SU-DHL-6 (cell line): ENCODE data around the gene SNCG.
"Not testable (repeated sequence)": the region's sequence is repeated elsewhere in the genome, so short reads cannot be mapped to it uniquely, and the experiment has no call there.

Experiments used
- H2AFZ ChIP-seq: fragments of 200-600 bp; sonication (generic); 2 replicates; pipeline ENCODE4 v1.6.1; 2014; ENCODE audit warnings: low read depth, mild to moderate bottlenecking, moderate library complexity, mixed read lengths, antibody characterized with exemption, low read length; ENCODE audit not compliant: severe bottlenecking
- H3F3A ChIP-seq: fragments of 200-600 bp; shearing (Covaris generic); 2 replicates; pipeline ENCODE4 v1.6.0; 2016; ENCODE audit warnings: antibody characterized with exemption, mild to moderate bottlenecking; ENCODE audit not compliant: insufficient read depth
- H3K27ac ChIP-seq: fragments of 200-600 bp; sonication (generic); 2 replicates; pipeline ENCODE4 v1.5.1; 2016; ENCODE audit warnings: low read depth, mild to moderate bottlenecking, low read length, moderate library complexity, mixed read lengths
- H3K27me3 ChIP-seq: fragments of 200-600 bp; sonication (generic), shearing (Covaris generic); 2 replicates; pipeline ENCODE4 v1.6.0; 2014; ENCODE audit warnings: mild to moderate bottlenecking, low read length
- H3K36me3 ChIP-seq: fragments of 200-600 bp; sonication (generic); 2 replicates; pipeline ENCODE4 v1.6.1; 2014; ENCODE audit warnings: mild to moderate bottlenecking, low read length, mixed read lengths
- H3K4me2 ChIP-seq: fragments of 300-600, 200-600 bp; shearing (Covaris generic), sonication (generic); 2 replicates; pipeline ENCODE4 v1.6.0; 2014; ENCODE audit warnings: low read length, low read depth, mild to moderate bottlenecking; ENCODE audit not compliant: poor library complexity, severe bottlenecking
- H3K4me3 ChIP-seq: fragments of 200-600 bp; sonication (generic); 2 replicates; pipeline ENCODE4 v1.5.1; 2014; ENCODE audit warnings: antibody characterized with exemption, low read length, mild to moderate bottlenecking, mixed read lengths; ENCODE audit not compliant: insufficient read depth, poor library complexity, severe bottlenecking
- H3K79me2 ChIP-seq: fragments of 200-600 bp; sonication (generic); 2 replicates; pipeline ENCODE4 v1.6.1; 2014; ENCODE audit warnings: mild to moderate bottlenecking, low read length, moderate library complexity; ENCODE audit not compliant: insufficient read depth
- H3K9ac ChIP-seq: fragments of 200-600 bp; sonication (generic); 2 replicates; pipeline ENCODE4 v1.7.0; 2014; ENCODE audit warnings: mild to moderate bottlenecking, low read length
- H3K9me2 ChIP-seq: fragments of 200-600 bp; sonication (generic); replicated peaks from 2 replicates; pipeline ENCODE4 v1.6.1; 2014; ENCODE audit warnings: low read length; ENCODE audit not compliant: insufficient read depth
- H3K9me3 ChIP-seq: fragments of 200-600 bp; sonication (generic); 2 replicates; pipeline ENCODE4 v1.6.1; 2014; ENCODE audit warnings: low read length, mixed read lengths; ENCODE audit not compliant: insufficient read depth
- H4K20me1 ChIP-seq: fragments of 200-600 bp; sonication (generic); 2 replicates; pipeline ENCODE4 v1.6.1; 2014; ENCODE audit warnings: low read depth, mild to moderate bottlenecking, antibody characterized with exemption, low read length, moderate library complexity, mixed read lengths
- CTCF ChIP-seq: fragments of 200-600 bp; sonication (generic); IDR thresholded peaks from one replicate; pipeline ENCODE4 v1.5.1; 2017; ENCODE audit warnings: antibody characterized with exemption, mild to moderate bottlenecking, low read length, moderate library complexity; ENCODE audit not compliant: insufficient read depth, poor library complexity, severe bottlenecking
- EZH2phosphoT487 ChIP-seq: fragments of 200-600 bp; sonication (generic), shearing (Covaris generic); conservative IDR thresholded peaks from 2 replicates; pipeline ENCODE4 v1.6.1; 2018; ENCODE audit warnings: mild to moderate bottlenecking, antibody characterized with exemption, low read length, moderate library complexity, mixed read lengths

SNCG gene

DNA sequence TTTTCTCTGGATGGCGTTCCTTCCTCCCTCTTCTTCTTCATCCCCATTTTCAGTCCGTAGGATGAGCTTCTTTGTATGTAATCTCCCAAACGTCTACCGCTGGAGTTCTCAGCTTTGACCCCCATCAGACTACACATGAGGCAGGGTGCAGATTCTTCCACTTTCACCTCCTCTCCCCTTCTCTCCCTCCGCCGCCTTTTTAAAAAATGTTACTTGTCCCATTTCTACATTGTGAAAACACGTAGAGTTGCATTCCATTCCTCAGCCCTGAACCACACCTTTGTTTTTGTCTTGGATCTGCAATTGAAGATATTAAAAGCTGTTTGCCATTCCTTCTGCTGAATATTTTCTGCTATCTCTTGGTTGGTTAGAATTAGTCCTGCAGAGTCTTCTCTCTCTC, 16.1 kb downstream of the SNCG start:
- Histone ChIP-seq H3K4me2 (no peak overlapping the region), H3K9me2 (no peaks in the 10 kb centered on the region), H3K4me3 (no peak overlapping the region), H3K9ac (no peak overlapping the region), H4K20me1 (no peaks in the 10 kb centered on the region), H3K9me3 (no peaks in the 10 kb centered on the region), H2AFZ (no peak overlapping the region), H3F3A (no peaks in the 10 kb centered on the region), H3K27me3 (no peaks in the 10 kb centered on the region), H3K79me2 (no peaks in the 10 kb centered on the region), H3K27ac (no peak overlapping the region), H3K36me3 (no peaks in the 10 kb centered on the region)
- TF ChIP-seq EZH2phosphoT487 (no peak), CTCF (no peak)

GRCh38 chr10:86976362-86977056, 18.1 kb downstream of the SNCG start:
- no peak overlapping the region for H2AFZ ChIP-seq
- no peak overlapping the region for H3K4me3 ChIP-seq

DNA sequence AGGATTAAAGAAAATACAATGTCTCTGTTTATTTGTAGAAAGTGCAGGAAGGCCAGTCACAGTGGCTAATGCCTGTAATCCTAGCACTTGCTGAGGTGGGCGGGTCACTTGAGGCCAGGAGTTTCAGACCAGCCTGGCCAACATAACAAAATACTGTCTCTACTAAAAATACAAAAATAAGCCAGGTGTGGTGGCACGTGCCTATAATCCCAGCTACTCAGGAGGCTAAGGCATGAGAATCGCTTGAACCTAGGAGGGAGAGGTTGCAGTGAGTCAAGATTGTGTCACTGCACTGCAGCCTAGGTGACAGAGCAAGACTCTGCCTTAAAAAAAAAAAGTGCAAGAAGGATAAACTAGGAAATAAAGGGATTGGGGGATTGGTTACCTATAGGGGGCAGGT, 20.1 kb downstream of the SNCG start:
- H3F3A ChIP-seq, H3K9me2 ChIP-seq, H3K9me3 ChIP-seq, H3K27ac ChIP-seq, H3K4me2 ChIP-seq, H3K9ac ChIP-seq, H4K20me1 ChIP-seq, H3K79me2 ChIP-seq, H3K36me3 ChIP-seq, H3K27me3 ChIP-seq, H3K4me3 ChIP-seq, H2AFZ ChIP-seq: not testable (repeated sequence)

More at GRCh38 chr10:86976362-86977056, 18.1 kb downstream of the SNCG start:
- Histone ChIP-seq H3K9me2 (no peaks in the 10 kb centered on the region), H3K9me3 (no peaks in the 10 kb centered on the region), H3K4me2 (no peak overlapping the region), H4K20me1 (no peaks in the 10 kb centered on the region), H3K27me3 (no peaks in the 10 kb centered on the region), H3F3A (no peaks in the 10 kb centered on the region), H3K79me2 (no peaks in the 10 kb centered on the region), H3K36me3 (no peaks in the 10 kb centered on the region), H3K27ac (no peak overlapping the region), H3K9ac (no peak overlapping the region)
- TF ChIP-seq CTCF (no peak), EZH2phosphoT487 (no peak)

DNA sequence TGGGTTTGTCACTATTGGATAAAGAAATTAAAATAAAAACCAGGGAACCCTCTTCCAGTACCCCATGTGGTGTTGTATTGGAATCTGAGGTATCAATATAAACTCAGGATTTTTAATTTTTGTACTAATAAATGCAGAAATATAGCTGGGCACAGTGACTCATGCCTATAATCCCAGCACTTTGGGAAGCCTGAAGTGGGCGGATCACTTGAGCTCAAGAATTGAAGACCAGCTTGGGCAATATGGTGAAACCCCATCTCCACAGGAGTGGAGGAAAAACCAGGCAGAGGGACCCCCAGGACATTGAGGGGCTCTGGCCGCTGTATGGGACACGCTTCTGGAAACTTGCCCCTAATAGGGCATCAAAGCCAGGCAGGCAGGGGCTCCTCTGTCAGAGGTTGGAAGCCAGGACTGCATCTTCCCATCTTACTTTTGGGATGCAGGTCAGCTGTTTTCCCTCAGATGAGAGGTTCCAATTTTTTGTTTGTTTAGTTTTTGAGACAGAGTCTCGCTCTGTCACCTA, 21.0 kb downstream of the SNCG start:
- H3K79me2 ChIP-seq, result no peaks in the 10 kb centered on the region
- H3K4me3 ChIP-seq, result no peak overlapping the region
- no peak overlapping the region for H3K27ac ChIP-seq
- H3K9me3 ChIP-seq, result no peaks in the 10 kb centered on the region
- H3K9ac ChIP-seq, result no peak overlapping the region
- H3K9me2 ChIP-seq, result no peaks in the 10 kb centered on the region
- H3K4me2 ChIP-seq, result no peak overlapping the region
- H3K27me3 ChIP-seq, result no peaks in the 10 kb centered on the region
- TF ChIP-seq EZH2phosphoT487, result no peak
- no peak for TF ChIP-seq CTCF
- H4K20me1 ChIP-seq, result no peaks in the 10 kb centered on the region
- no peak overlapping the region for H2AFZ ChIP-seq
- H3K36me3 ChIP-seq, result no peaks in the 10 kb centered on the region
- no peaks in the 10 kb centered on the region for H3F3A ChIP-seq
